HepG2 (cell line): Measurements from ENCODE around the gene RBM12. TPM values are rescaled to one million over a fixed set of nuclear protein-coding genes. Genes with fewer than 3 reads are reported as not detected.
A peak's percentile ranks its signal among the peaks of the same experiment; 100 is the strongest.

Experiments used
- ARHGAP35 ChIP-seq: sonication (generic); formaldehyde crosslinking; IDR thresholded peaks from 2 replicates; pipeline ENCODE4 v1.9.0; 2022; ENCODE audit warnings: mild to moderate bottlenecking, inconsistent platforms, moderate library complexity, missing genetic modification reagents, borderline replicate concordance
- GATA4 ChIP-seq: sonication (generic); IDR thresholded peaks from 2 replicates; pipeline ENCODE4 v1.6.1; 2016; ENCODE audit warnings: antibody characterized with exemption, low read depth, borderline replicate concordance
- HNRNPK ChIP-seq: fragments of 200-400 bp; formaldehyde crosslinking; IDR thresholded peaks from 2 replicates; pipeline ENCODE4 v1.6.1; 2018; ENCODE audit warnings: low read length, low read depth, moderate library complexity, mild to moderate bottlenecking; ENCODE audit not compliant: poor library complexity, severe bottlenecking
- HOXA5 ChIP-seq: sonication (generic); formaldehyde crosslinking; IDR thresholded peaks from 2 replicates; pipeline ENCODE4 v1.4.0; 2020; ENCODE audit warnings: missing genetic modification reagents
- MAFG ChIP-seq: sonication (generic); formaldehyde crosslinking; IDR thresholded peaks from 2 replicates; pipeline ENCODE4 v1.5.1; 2020; ENCODE audit warnings: mild to moderate bottlenecking, missing genetic modification reagents
- MATR3 ChIP-seq: sonication (generic); formaldehyde crosslinking; IDR thresholded peaks from 2 replicates; pipeline ENCODE4 v1.4.0; 2020; ENCODE audit warnings: missing genetic modification reagents
- MTF2 ChIP-seq: sonication (generic); formaldehyde crosslinking; IDR thresholded peaks from 2 replicates; pipeline ENCODE4 v1.5.0; 2020; ENCODE audit warnings: missing genetic modification reagents, borderline replicate concordance
- MXI1 ChIP-seq: IDR thresholded peaks from 3 replicates; pipeline ENCODE4 v1.6.1; 2012; ENCODE audit warnings: low read depth, low read length, inconsistent platforms, borderline replicate concordance
- NCOA2 ChIP-seq: sonication (generic); formaldehyde crosslinking; IDR thresholded peaks from 2 replicates; pipeline ENCODE4 v1.8.0; 2022; ENCODE audit warnings: inconsistent platforms
- NFKBIZ ChIP-seq: IDR thresholded peaks from 2 replicates; pipeline ENCODE4 v1.6.1; 2018; ENCODE audit warnings: missing genetic modification reagents, missing compliant biosample characterization
- NKX3-1 ChIP-seq: sonication (generic); formaldehyde crosslinking; IDR thresholded peaks from 2 replicates; pipeline ENCODE4 v1.5.0; 2020; ENCODE audit warnings: missing genetic modification reagents
- RFXAP ChIP-seq: sonication (generic); formaldehyde crosslinking; IDR thresholded peaks from 2 replicates; pipeline ENCODE4 v1.4.0; 2020; ENCODE audit warnings: missing genetic modification reagents, borderline replicate concordance
- RNF2 ChIP-seq: fragments of 450-650 bp; conservative IDR thresholded peaks from 2 replicates; pipeline ENCODE4 v1.6.1; 2016; ENCODE audit warnings: low read depth
- RORA ChIP-seq: sonication (generic); formaldehyde crosslinking; IDR thresholded peaks from 2 replicates; pipeline ENCODE4 v1.5.0; 2020; ENCODE audit warnings: mild to moderate bottlenecking, missing genetic modification reagents, moderate library complexity
- TEAD3 ChIP-seq: optimal IDR thresholded peaks from 2 replicates; pipeline ENCODE3; 2016; ENCODE audit warnings: borderline replicate concordance
- THAP11 ChIP-seq: IDR thresholded peaks from 2 replicates; pipeline ENCODE4 v1.6.1; 2016; ENCODE audit warnings: missing biosample characterization, missing genetic modification reagents
- ZBTB37 ChIP-seq: sonication (generic); formaldehyde crosslinking; IDR thresholded peaks from 2 replicates; pipeline ENCODE4 v1.4.0; 2020; ENCODE audit warnings: mild to moderate bottlenecking, missing genetic modification reagents
- ZNF326 ChIP-seq: sonication (generic); formaldehyde crosslinking; IDR thresholded peaks from 2 replicates; pipeline ENCODE4 v1.4.0; 2020; ENCODE audit warnings: missing genetic modification reagents, borderline replicate concordance
- ZNF362 ChIP-seq: sonication (generic); formaldehyde crosslinking; IDR thresholded peaks from 2 replicates; pipeline ENCODE4 v1.4.0; 2020; ENCODE audit warnings: missing genetic modification reagents, mild to moderate bottlenecking, borderline replicate concordance
- ZNF543 ChIP-seq: sonication (generic); formaldehyde crosslinking; IDR thresholded peaks from 2 replicates; pipeline ENCODE4 v1.4.0; 2020; ENCODE audit warnings: mild to moderate bottlenecking, missing genetic modification reagents
- ZNF740 ChIP-seq: sonication (generic); formaldehyde crosslinking; IDR thresholded peaks from 2 replicates; pipeline ENCODE4 v1.4.0; 2020; ENCODE audit warnings: missing genetic modification reagents
- ZNF766 ChIP-seq: sonication (generic); formaldehyde crosslinking; IDR thresholded peaks from 2 replicates; pipeline ENCODE4 v1.5.0; 2020; ENCODE audit warnings: missing genetic modification reagents, borderline replicate concordance
- ZSCAN25 ChIP-seq: sonication (generic); formaldehyde crosslinking; IDR thresholded peaks from 2 replicates; pipeline ENCODE4 v1.8.0; 2022; ENCODE audit warnings: mild to moderate bottlenecking, missing genetic modification reagents
- polyA plus RNA-seq, 8 experiments: library from polyadenylated mRNA; depleted of rRNA in 3 of 8; stranded (reverse) in 7 of 8; unstranded in 1 of 8; fragments of >200 nt; fragmentation: Illumina TruSeq in 4 of 8; extraction: Trizol in 4 of 8; gene quantifications; 2 replicates each; pipeline versions ENCODE4 v1.2.1 to v1.2.3, GENCODE V29; 2011 to 2016; ENCODE audit warnings: low read depth in 4 of 8, missing spikeins in 1 of 8, mixed read lengths in 1 of 8; ENCODE audit not compliant: insufficient read depth in 1 of 8
- total RNA-seq, 5 experiments: library from RNA; depleted of rRNA; stranded (reverse); fragments of >200 nt; fragmentation: Illumina TruSeq; extraction: Trizol; gene quantifications; 2 replicates each; pipeline ENCODE4 v1.2.3, GENCODE V29; 2016; ENCODE audit warnings: low read depth in 1 of 5
- TF ChIP-seq, protein P1 (sequence below): sonication (generic); formaldehyde crosslinking; conservative IDR thresholded peaks from 2 replicates; pipeline ENCODE4 v1.4.0; 2020; ENCODE audit warnings: missing genetic modification reagents
- TF ChIP-seq, protein P2 (sequence below): sonication (generic); formaldehyde crosslinking; IDR thresholded peaks from 2 replicates; pipeline ENCODE4 v1.4.0; 2020; ENCODE audit warnings: mild to moderate bottlenecking, low read depth, missing genetic modification reagents

Gene RBM12
- total and polyA plus RNA-seq, 2 of the 13 experiments (the other 11 are each of a cell fraction or from before 2014, with no cell fraction given) = 97.9 to 104 TPM

GRCh38 chr20:35698298-35699126 is 33.8 kb upstream of the RBM12 start (continued):
- TF ChIP-seq ZBTB37 (CRISPR knock-in tag) = no peak
- TF ChIP-seq MTF2 (CRISPR knock-in tag) = 0 out of 2 replicates have a peak, but pooled peaks have one; percentile 32
- no peak for TF ChIP-seq ZSCAN25 (CRISPR knock-in tag)
- TF ChIP-seq, protein P1, sequence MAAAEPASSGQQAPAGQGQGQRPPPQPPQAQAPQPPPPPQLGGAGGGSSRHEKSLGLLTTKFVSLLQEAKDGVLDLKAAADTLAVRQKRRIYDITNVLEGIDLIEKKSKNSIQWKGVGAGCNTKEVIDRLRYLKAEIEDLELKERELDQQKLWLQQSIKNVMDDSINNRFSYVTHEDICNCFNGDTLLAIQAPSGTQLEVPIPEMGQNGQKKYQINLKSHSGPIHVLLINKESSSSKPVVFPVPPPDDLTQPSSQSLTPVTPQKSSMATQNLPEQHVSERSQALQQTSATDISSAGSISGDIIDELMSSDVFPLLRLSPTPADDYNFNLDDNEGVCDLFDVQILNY = no peak
- TF ChIP-seq ZNF326 = no peak
- TF ChIP-seq NCOA2 (CRISPR knock-in tag) = no peak
- no peak for TF ChIP-seq ARHGAP35 (CRISPR knock-in tag)
- no peak for TF ChIP-seq HOXA5 (CRISPR knock-in tag)
- TF ChIP-seq HNRNPK = no peak
- TF ChIP-seq MXI1 = peak; percentile 12; the same call in 1 of the 3 replicates
- TF ChIP-seq NFKBIZ (CRISPR knock-in tag) = no peak
- TF ChIP-seq TEAD3 (CRISPR knock-in tag) = no peak
- TF ChIP-seq MATR3 (CRISPR knock-in tag) = no peak; the same call in 1 of the 2 replicates
- no peak for TF ChIP-seq GATA4
- TF ChIP-seq ZNF362 = peak; percentile 5; the same call in 1 of the 2 replicates
- TF ChIP-seq RFXAP = 0 out of 2 replicates have a peak, but pooled peaks have one; percentile 67
- no peak for TF ChIP-seq ZNF766
- no peak for TF ChIP-seq THAP11 (CRISPR knock-in tag)
- no peak for TF ChIP-seq RORA (CRISPR knock-in tag)
- no peak for TF ChIP-seq RNF2
- no peak; the same call in 1 of the 2 replicates for TF ChIP-seq ZNF543 (CRISPR knock-in tag)
- TF ChIP-seq ZNF740 (CRISPR knock-in tag) = no peak
- TF ChIP-seq NKX3-1 (CRISPR knock-in tag) = no peak
- TF ChIP-seq MAFG (CRISPR knock-in tag) = no peak
- TF ChIP-seq, protein P2, sequence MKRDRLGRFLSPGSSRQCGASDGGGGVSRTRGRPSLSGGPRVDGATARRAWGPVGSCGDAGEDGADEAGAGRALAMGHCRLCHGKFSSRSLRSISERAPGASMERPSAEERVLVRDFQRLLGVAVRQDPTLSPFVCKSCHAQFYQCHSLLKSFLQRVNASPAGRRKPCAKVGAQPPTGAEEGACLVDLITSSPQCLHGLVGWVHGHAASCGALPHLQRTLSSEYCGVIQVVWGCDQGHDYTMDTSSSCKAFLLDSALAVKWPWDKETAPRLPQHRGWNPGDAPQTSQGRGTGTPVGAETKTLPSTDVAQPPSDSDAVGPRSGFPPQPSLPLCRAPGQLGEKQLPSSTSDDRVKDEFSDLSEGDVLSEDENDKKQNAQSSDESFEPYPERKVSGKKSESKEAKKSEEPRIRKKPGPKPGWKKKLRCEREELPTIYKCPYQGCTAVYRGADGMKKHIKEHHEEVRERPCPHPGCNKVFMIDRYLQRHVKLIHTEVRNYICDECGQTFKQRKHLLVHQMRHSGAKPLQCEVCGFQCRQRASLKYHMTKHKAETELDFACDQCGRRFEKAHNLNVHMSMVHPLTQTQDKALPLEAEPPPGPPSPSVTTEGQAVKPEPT (CRISPR knock-in tag) = no peak
